GM19043 (cell line): ENCODE data around the gene MAVS.

ENCODE experiments used
- ATAC-seq: cut with Tn5 transposase; IDR thresholded peaks from one replicate; pipeline ENCODE4 v1.9.1; 2021; ENCODE audit warnings: low read depth; ENCODE audit not compliant: unreplicated experiment

Gene MAVS

DNA sequence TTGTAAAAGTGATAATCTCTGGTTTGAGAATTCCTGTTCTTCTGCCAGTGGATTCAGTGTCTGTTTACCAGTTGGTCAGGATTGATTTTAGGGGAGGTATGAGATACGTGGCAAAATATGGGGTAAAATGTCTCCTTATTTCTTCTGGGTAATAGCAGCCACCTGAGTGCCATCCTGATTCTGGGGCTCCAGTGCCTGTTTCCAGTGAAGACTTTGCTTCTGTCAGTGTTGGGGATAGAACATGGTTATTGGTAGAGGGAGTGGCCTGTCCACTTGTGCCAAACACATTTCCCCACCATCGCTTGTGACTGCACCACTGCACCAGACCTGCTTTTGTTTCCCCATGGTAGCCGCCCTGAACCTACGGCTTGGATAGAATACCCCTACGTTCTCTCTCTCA, 58.2 kb downstream of the MAVS start:
- ATAC-seq = no peak

DNA sequence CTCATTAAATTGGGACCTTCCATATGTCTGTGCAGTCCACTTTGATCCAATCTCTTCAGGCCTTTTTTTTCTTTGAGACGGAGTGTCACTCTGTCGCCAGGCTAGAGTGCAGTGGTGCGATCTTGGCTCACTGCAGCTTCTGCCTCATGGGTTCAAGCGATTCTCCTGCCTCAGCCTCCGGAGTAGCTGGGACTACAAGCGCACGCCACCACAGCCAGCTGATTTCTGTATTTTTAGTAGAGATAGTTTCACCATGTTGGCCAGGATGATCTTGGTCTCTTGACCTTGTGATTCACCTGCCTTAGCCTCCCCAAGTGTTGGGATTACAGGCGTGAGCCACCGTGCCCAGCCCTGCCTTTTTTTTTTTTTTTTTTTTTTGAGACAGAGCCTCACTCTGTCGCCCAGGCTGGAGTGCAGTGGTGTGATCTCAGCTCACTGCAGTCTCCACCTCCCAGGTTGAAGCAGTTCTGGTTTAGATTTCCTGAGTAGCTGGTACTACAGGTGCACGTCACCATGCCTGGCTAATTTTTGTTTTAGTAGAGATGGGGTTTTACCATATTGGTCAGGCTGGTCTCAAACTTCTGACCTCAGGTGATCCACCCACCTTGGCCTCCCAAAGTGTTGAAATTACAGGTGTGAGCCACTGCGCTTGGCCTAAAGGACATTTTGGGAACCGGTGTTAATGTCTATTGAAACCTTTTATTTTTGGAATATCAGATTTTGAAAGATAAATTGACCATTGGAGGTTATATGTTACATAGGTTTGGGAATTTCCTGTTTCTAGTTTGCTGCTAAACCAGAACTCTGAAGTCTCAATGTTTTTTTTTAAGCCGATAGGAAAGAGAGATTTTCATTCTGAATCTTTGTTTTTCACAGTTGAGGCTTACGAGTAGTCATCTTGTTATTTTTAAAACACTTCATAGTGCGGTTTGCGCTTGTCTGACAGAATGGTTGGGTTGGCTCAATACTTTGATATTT, 60.4 kb downstream of the MAVS start:
- peak; percentile 83 for ATAC-seq

GRCh38 chr20:3908667-3909066, 62.0 kb downstream of the MAVS start:
- no peak for ATAC-seq

GRCh38 chr20:3909952-3910366, 63.3 kb downstream of the MAVS start:
- no peak for ATAC-seq

DNA sequence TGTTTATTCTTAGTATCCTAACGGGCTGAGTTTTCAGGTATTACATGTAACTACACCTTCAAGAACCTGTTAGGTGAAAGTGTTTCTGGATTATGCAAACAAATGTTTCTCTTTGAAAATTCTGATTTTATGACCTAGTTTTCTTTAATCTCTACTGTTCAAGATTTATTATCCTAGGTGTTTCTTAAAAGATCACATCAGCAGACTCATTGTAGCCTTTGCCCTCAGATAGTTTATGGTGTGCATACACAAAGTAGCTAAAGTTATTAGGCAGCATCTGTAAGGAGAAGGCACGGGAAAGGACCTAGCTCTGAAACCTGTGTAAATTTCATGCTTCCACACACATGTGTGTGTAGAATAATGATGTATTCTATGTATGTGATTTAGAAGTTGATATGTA, 64.2 kb downstream of the MAVS start:
- no peak for ATAC-seq

GRCh38 chr20:3911956-3912355, 65.3 kb downstream of the MAVS start:
- no peak for ATAC-seq

DNA sequence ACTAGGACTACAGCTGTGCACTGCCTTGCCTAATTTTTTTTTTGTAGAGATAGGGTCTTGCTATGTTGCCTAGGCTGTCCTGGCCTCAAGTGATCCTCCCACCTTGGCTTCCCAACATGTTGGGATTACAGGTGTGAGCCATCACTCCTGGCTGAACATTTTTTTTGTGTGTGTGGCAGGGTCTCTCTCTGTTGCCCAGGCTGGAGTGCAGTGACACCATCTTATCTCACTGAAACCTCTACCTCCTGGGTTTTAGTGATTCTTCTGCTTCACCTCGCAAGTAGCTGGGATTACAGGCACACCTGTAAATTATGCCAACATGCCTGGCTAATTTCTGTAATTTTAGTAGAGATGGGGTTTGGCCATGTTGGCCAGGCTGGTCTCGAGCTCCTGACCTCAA, 67.8 kb downstream of the MAVS start:
- ATAC-seq = no peak

- no peak for ATAC-seq
Observed at GRCh38 chr20:3915691-3916090, 69.1 kb downstream of the MAVS start.

DNA sequence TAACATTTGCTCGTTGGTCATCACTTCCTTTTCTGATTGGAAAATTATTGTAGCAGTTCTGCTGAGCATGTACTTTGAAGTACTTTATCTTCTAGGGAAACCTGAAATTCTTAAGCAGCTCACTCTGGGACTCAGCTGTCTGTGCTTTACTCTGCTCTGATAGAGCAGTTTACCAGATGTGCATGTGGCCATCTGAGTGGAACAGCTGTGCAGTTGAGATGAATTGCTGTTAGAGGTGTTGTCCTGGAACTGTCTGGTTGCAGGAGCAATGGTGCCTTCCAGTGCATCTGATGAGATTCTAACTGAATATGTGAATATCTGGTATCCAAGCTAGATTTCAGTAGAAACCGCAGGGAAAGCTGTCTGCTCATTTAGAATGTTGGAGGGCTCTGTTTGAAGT, 69.7 kb downstream of the MAVS start:
- ATAC-seq = no peak

DNA sequence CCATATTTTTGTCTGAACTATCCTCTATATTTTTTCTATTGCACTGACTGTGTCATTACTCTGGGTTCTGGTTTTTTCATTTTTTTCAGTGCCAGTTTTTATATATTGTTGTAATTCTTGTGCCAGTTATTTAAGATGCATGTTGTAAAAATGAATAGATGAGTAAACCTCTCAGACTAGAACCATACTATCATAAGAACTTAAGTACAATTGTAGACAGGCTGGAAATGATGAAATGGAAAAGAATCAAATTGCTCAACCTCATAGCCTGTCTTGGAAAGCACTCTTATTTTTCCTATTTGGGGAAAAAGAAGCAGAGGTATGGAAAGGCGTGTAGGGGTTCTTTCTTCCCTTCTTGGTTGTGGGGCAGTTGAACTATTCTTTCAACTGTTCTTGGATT, 72.7 kb downstream of the MAVS start:
- no peak for ATAC-seq

DNA sequence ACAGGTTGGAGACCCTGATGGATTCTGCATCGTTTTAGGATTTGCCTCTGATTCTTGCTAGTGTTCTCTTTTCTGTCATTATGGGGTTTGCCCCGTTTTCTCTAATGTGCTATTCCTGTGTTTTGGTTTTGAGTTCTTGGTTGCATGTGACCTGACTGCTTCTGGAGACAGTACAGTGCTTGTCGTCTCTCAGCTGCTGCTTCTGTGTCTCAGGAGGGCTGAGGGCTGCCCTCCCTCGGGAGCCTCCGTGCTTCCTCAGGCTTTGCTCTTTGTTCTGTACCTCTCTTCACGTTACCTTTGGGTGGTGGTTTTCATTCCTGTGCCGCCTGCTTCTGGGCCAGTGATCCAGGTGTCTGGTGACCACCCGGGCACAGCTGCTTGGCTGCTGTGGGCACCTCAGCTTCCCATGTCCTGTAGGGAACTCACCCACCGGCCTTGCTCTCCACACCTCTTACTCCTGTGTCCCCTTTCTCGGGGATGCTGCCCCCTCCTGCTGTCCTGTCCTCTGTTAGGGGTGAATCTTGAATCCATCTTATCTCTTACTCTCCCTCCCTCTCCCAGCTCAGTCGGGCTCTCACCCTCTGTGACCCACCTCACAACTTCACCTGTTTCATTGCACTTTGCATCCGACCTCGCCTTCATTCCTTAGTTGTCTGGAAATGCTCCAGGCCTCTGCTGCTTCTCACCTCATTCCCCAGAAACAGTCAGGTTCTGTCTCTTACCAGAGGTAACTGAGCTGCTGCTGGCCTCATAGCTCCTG, 75.8 kb downstream of the MAVS start:
- ATAC-seq = no peak

DNA sequence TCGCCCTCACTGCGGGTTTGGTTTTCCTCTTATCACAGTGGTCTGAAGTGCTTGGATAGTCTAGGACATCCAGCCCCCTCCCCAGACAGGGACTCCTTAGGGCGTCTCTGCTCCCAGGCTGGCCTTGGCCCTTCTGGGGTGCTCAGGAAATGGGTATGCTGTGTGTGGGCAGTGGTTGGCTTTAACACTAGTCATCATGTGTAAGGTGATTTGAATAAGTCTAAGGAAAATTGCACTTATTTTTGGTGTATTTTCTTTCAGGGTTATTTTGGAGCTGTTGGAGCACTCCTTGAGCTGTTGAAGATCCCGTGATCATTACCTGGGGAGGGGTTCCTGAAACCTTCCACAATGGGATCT, 76.3 kb downstream of the MAVS start:
- no peak for ATAC-seq

- no peak for ATAC-seq
Observed at GRCh38 chr20:3923818-3924217, 77.2 kb downstream of the MAVS start.

- no peak for ATAC-seq
Observed at GRCh38 chr20:3924304-3925112, 77.9 kb downstream of the MAVS start.

DNA sequence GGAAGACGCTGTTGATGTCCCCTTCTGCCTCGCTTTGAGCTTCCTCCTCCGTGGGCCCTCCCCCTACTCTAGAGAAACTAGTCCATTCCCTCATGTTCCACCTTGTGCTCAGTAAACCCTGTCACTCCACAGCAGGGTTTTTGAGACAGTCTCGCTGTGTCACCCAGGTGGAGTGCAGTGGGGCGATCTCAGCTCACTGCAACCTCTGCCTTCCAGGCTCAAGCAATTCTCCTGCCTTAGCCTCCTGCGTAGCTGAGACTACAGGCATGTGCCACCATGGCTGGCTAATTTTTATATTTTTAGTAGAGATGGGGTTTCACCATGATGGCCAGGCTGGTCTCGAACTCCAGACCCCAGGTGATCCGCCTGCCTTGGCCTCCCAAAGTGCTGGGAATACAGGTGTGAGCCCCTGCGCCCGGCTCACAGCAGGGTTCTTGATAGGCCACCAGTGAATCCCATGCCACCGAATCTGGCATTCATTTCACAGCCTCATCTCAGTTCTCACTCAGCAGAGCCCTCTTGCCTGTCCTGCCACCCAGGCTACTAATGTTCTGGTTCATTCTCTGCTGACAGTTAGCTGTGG, 78.6 kb downstream of the MAVS start:
- ATAC-seq = no peak
